MM.1S (cell line): Measurements from ENCODE around the gene IGF2.

Experiments
- EZH2 ChIP-seq: fragments of 300-600 bp; sonication (generic); optimal IDR thresholded peaks from 2 replicates; pipeline ENCODE3; 2017; ENCODE audit warnings: low read depth, mild to moderate bottlenecking, antibody characterized with exemption, low read length, mixed read lengths
- TF ChIP-seq, protein P1 (sequence below): fragments of 300-600 bp; sonication (generic); IDR thresholded peaks from 2 replicates; pipeline ENCODE4 v1.5.1; 2016; ENCODE audit warnings: antibody characterized with exemption, low read length, mixed read lengths

DNA sequence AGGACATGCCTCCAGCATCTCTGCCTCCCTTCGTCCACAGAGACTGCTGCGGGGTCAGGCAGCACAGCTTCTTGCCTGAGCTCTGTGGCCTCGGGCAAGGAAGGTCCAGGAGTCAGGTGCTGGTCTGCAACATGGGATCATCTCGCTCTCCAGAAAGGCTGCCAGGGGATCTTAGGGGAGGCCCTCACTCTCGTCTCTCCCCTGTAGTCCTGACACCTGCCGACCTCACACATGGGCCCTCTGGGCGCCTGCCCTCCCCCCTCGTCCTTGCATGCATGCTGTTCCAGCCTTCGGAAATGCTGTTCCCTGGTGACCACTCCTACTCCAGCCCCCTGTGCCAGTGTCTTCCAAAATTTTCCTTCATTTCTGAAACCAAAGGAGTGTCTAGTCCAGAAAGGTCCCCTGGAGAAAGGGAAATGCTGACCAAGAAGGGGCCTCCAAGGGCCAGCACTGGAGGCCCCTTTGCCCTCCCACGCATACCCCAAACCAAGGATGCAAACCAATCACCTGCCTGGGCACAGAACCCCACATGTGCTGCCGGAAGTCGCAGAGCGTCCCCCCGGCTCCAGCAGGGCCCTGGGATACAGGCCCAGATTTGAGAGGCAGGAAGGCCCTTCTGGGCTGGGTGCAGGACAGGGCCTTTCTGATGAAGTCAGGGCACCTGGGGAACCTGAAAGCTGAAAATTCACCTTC, 41.0 kb downstream of the IGF2 start:
- TF ChIP-seq, protein P1, sequence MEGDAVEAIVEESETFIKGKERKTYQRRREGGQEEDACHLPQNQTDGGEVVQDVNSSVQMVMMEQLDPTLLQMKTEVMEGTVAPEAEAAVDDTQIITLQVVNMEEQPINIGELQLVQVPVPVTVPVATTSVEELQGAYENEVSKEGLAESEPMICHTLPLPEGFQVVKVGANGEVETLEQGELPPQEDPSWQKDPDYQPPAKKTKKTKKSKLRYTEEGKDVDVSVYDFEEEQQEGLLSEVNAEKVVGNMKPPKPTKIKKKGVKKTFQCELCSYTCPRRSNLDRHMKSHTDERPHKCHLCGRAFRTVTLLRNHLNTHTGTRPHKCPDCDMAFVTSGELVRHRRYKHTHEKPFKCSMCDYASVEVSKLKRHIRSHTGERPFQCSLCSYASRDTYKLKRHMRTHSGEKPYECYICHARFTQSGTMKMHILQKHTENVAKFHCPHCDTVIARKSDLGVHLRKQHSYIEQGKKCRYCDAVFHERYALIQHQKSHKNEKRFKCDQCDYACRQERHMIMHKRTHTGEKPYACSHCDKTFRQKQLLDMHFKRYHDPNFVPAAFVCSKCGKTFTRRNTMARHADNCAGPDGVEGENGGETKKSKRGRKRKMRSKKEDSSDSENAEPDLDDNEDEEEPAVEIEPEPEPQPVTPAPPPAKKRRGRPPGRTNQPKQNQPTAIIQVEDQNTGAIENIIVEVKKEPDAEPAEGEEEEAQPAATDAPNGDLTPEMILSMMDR, result no peak
- no peak for TF ChIP-seq EZH2
